Right atrium auricular region (tissue), 2 donors: ENCODE data around the gene COL4A2. TPM values are rescaled to one million over a fixed set of nuclear protein-coding genes. Genes with fewer than 3 reads are reported as not detected.

Experiments used
- DNase-seq: peaks from one replicate; pipeline ENCODE4 v3.0.0-alpha.2; 2019; ENCODE audit warnings: low spot score
- H3K27ac ChIP-seq, 2 donors: fragments of 200-600 bp; sonication (generic); 1 replicate in 1 of 2; 2 replicates in 1 of 2; pipeline ENCODE4 v1.5.1; 2016 to 2019
- H3K27me3 ChIP-seq, 2 donors: fragments of 200-600 bp; sonication (generic); one replicate each; pipeline versions ENCODE4 v1.5.1 to v1.6.0; 2017 to 2019
- H3K36me3 ChIP-seq: fragments of 200-600 bp; sonication (generic); one replicate; pipeline ENCODE4 v1.5.1; 2016
- H3K4me1 ChIP-seq, 2 donors: fragments of 200-600 bp; sonication (generic); one replicate each; pipeline versions ENCODE4 v1.5.1 to v1.6.0; 2017 to 2019
- H3K4me3 ChIP-seq, 2 donors: fragments of 200-600 bp; sonication (generic); 1 replicate in 1 of 2; 2 replicates in 1 of 2; pipeline ENCODE4 v1.5.1; 2017 to 2019; ENCODE audit warnings: mild to moderate bottlenecking in 1 of 2, moderate library complexity in 1 of 2
- H3K9me3 ChIP-seq, 2 donors: fragments of 200-600 bp; sonication (generic); one replicate each; pipeline ENCODE4 v1.5.1; 2019
- CTCF ChIP-seq, 2 donors: fragments of 200-600 bp; sonication (generic); IDR thresholded peaks; one replicate each; pipeline ENCODE4 v1.5.1; 2019; ENCODE audit warnings: antibody characterized with exemption in 2 of 2
- total RNA-seq, 2 donors: library from RNA; depleted of rRNA; stranded (reverse); fragments of >200 nt; gene quantifications; one replicate each; pipeline ENCODE4 v1.1.0, GENCODE V29; 2016

COL4A2 gene
- total RNA-seq, 2 donors from 2014 or later = 141 to 153 TPM

- TF ChIP-seq CTCF (IDR thresholded peaks at IDR 0.05) = no peak
- Histone ChIP-seq H3K4me3 (no peak overlapping the region), H3K27ac (peak overlapping the region; percentile 72 to 74), H3K27me3 (no peaks in the 10 kb centered on the region), H3K4me1 (peaks cover 0 to 79% of the 10 kb centered on the region in 2 donors), H3K9me3 (no peaks in the 10 kb centered on the region), H3K36me3 (no peaks in the 10 kb centered on the region)
- DNase-seq = no peak
These were observed 40.0 kb downstream of the COL4A2 start for GRCh38 chr13:110347088-110347487.

- no peaks in the 10 kb centered on the region for H3K27me3 ChIP-seq
- no peaks in the 10 kb centered on the region for H3K9me3 ChIP-seq
- DNase-seq = peak; percentile 90
- H3K36me3 ChIP-seq = no peaks in the 10 kb centered on the region
- no peak overlapping the region for H3K4me3 ChIP-seq
- peaks cover 0 to 75% of the 10 kb centered on the region in 2 donors for H3K4me1 ChIP-seq
- no peak for TF ChIP-seq CTCF (IDR thresholded peaks at IDR 0.05)
- H3K27ac ChIP-seq = peak overlapping the region; percentile 72 to 74
These were observed 40.6 kb downstream of the COL4A2 start for GRCh38 chr13:110347535-110348308.

GRCh38 chr13:110348309-110349105, 41.4 kb downstream of the COL4A2 start:
- peaks cover 0 to 68% of the 10 kb centered on the region in 2 donors for H3K4me1 ChIP-seq
- no peak for DNase-seq
- no peaks in the 10 kb centered on the region for H3K9me3 ChIP-seq

GRCh38 chr13:110349239-110349638, 42.2 kb downstream of the COL4A2 start:
- no peak overlapping the region for H3K4me3 ChIP-seq
- no peak for DNase-seq
- H3K27ac ChIP-seq = peak overlapping the region; percentile 72 to 74
- H3K9me3 ChIP-seq = no peaks in the 10 kb centered on the region
- H3K27me3 ChIP-seq = no peaks in the 10 kb centered on the region
- H3K36me3 ChIP-seq = no peaks in the 10 kb centered on the region
- peaks cover 0 to 67% of the 10 kb centered on the region in 2 donors for H3K4me1 ChIP-seq
- no peak for TF ChIP-seq CTCF (IDR thresholded peaks at IDR 0.05)

More at GRCh38 chr13:110348309-110349105, 41.4 kb downstream of the COL4A2 start:
- no peak overlapping the region for H3K4me3 ChIP-seq
- H3K36me3 ChIP-seq = no peaks in the 10 kb centered on the region
- peak overlapping the region; percentile 72 to 74 for H3K27ac ChIP-seq
- no peaks in the 10 kb centered on the region for H3K27me3 ChIP-seq
- TF ChIP-seq CTCF (IDR thresholded peaks at IDR 0.05) = no peak

- H3K36me3 ChIP-seq = no peaks in the 10 kb centered on the region
- TF ChIP-seq CTCF (IDR thresholded peaks at IDR 0.05) = no peak
- H3K4me3 ChIP-seq = no peak overlapping the region
- H3K27me3 ChIP-seq = no peaks in the 10 kb centered on the region
- H3K4me1 ChIP-seq = peaks cover 0 to 72% of the 10 kb centered on the region in 2 donors
- H3K9me3 ChIP-seq = no peaks in the 10 kb centered on the region
- H3K27ac ChIP-seq = peak overlapping the region; percentile 72 to 74
- DNase-seq = no peak
These were observed 43.0 kb downstream of the COL4A2 start for GRCh38 chr13:110350049-110350448.
